ENCODE measurements around the gene PHACTR3. TPM values are rescaled to one million over a fixed set of nuclear protein-coding genes. Genes with fewer than 3 reads are reported as not detected.

Gene PHACTR3
- polyA plus RNA-seq, 1 experiment: not detected

DNA sequence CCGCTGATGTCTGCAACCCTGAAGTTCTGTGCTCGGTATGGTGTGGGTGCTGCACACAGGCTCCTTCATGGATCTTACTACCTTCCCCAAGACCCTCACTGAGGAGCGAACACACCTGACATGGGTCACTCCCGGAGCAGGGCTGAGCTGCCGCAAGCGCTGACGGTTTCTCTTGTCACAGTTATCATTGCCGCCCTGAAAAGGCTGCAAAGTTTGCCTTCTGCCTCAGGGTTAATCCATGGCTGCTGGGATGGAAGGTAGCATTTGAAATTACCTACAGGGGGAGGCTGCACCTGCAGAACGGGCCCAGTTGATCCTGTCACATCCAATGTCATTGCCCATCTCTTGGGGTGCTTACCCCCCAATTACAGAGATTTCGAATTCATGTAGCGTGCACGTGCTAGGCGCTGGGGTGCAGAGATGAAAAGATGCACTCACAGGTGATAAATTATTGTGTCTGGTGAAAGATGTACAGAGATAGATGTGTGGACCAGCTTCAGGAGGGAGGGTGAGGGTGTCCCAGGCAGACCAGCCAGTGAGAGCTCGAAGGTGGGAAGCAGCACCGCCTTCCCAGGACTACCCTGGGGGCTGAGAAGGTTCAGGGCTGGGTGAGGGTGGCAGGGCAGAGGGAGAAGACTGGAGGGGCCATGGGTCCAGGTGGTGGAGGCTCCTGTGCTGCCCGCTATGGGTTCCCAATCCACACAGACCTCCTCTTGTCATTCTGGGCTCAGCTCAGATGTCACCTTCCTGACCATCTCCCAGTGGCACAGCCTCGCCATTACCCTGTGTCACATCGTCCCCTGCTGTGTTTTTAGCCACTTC lies 209.0 kb downstream of the PHACTR3 start:
- TF ChIP-seq, protein P1, sequence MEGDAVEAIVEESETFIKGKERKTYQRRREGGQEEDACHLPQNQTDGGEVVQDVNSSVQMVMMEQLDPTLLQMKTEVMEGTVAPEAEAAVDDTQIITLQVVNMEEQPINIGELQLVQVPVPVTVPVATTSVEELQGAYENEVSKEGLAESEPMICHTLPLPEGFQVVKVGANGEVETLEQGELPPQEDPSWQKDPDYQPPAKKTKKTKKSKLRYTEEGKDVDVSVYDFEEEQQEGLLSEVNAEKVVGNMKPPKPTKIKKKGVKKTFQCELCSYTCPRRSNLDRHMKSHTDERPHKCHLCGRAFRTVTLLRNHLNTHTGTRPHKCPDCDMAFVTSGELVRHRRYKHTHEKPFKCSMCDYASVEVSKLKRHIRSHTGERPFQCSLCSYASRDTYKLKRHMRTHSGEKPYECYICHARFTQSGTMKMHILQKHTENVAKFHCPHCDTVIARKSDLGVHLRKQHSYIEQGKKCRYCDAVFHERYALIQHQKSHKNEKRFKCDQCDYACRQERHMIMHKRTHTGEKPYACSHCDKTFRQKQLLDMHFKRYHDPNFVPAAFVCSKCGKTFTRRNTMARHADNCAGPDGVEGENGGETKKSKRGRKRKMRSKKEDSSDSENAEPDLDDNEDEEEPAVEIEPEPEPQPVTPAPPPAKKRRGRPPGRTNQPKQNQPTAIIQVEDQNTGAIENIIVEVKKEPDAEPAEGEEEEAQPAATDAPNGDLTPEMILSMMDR (IDR thresholded peaks at IDR 0.05; ENCODE audit: low read depth, low read length): no peak
- Histone ChIP-seq H3K9me3 (ENCODE audit: control insufficient read depth, insufficient read depth, low read length) (peaks cover 26% of the 10 kb centered on the region), H3K4me3 (ENCODE audit: low read depth, low read length) (no peak overlapping the region), H3K27me3 (ENCODE audit: control insufficient read depth, insufficient read depth, low read length) (no peaks in the 10 kb centered on the region), H3K27ac (ENCODE audit: low read depth, low read length) (no peak overlapping the region)
- POLR2A ChIA-PET: no interaction called here
- no peak for DNase-seq (ENCODE audit: low read depth, low spot score)
- CTCF ChIA-PET: no interaction called here

DNA sequence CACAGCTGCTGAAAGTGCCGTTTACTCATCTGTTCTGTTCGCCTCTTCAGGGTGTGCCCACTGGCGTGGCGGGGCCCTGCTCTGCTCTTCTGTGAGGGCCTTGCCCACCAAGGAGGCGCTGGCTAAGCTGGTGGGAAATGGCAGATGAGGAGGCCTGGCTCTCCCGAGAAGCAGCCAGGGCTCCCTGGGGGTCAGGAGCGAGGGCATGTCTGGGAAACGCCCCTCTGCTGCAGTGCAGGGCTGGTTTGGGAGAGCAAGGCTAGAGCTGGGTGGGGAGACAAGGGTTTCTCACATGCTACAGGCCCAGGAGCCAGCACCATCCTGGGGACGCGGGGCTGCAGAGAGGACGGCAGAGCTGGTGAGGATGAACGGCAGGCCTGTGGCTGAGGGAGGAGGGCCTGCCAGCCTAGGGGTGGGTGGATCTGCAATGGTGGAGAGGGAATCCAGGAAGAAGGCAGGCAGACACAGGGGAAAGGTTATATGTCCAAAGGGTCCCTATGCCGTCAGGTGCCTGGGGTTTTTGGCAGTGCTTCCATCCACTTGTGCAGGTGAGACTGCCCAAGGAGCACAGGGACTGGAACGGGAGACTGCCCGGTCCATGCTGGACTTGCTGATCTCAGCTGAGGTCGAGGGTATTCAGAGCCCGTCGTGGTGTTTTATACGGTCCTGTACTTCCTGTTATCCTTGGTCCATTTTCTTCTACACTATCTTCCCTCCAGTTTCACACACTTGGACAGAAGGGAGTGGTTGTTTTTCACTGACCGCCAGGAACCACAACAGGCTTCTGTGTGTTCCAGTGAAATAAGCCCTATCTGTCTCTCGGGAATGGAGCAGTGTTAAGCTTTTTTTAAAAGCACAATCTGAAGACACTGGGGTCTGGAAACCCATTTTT lies 209.9 kb downstream of the PHACTR3 start:
- POLR2A ChIA-PET: no interaction called here
- peaks cover 17% of the 10 kb centered on the region; the same call in 1 of the 2 replicates for H3K9me3 ChIP-seq (ENCODE audit: control insufficient read depth, insufficient read depth, low read length)
- TF ChIP-seq, protein P1 (IDR thresholded peaks at IDR 0.05; ENCODE audit: low read depth, low read length): no peak
- H3K4me3 ChIP-seq (ENCODE audit: low read depth, low read length): no peak overlapping the region
- DNase-seq (ENCODE audit: low read depth, low spot score): no peak
- H3K27me3 ChIP-seq (ENCODE audit: control insufficient read depth, insufficient read depth, low read length): no peaks in the 10 kb centered on the region
- H3K27ac ChIP-seq (ENCODE audit: low read depth, low read length): no peak overlapping the region
- CTCF ChIA-PET: no interaction called here

DNA sequence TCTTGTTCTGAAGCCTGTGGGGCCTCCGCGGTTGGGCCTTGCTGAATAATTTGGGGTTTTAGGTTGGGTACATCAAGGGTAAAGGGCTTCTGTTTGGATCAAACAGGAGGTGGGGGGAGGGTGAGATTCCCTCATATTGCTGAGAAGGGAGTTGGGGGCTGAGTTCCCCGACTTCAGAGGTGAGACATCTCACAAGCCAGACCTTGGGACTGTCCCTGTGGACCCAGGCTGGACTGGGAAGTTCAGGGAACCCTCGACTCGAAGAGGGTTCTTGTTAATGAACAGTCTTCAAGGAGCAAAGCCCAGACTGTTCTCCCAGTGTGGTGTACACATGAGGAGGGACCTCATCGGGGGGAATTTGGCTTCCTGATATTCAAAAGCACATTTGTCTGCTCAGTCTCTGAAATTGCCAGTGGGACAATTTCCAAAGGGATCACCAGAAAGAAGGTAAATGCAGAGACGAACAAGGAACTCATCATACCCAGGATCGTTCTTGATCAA lies 210.6 kb downstream of the PHACTR3 start:
- POLR2A ChIA-PET: no interaction called here
- DNase-seq (ENCODE audit: low read depth, low spot score): no peak
- TF ChIP-seq, protein P1 (IDR thresholded peaks at IDR 0.05; ENCODE audit: low read depth, low read length): no peak
- Histone ChIP-seq H3K27ac (ENCODE audit: low read depth, low read length) (no peak overlapping the region), H3K27me3 (ENCODE audit: control insufficient read depth, insufficient read depth, low read length) (no peaks in the 10 kb centered on the region), H3K4me3 (ENCODE audit: low read depth, low read length) (no peak overlapping the region), H3K9me3 (ENCODE audit: control insufficient read depth, insufficient read depth, low read length) (peaks cover 24% of the 10 kb centered on the region; the same call in 1 of the 2 replicates)
- CTCF ChIA-PET: no interaction called here

DNA sequence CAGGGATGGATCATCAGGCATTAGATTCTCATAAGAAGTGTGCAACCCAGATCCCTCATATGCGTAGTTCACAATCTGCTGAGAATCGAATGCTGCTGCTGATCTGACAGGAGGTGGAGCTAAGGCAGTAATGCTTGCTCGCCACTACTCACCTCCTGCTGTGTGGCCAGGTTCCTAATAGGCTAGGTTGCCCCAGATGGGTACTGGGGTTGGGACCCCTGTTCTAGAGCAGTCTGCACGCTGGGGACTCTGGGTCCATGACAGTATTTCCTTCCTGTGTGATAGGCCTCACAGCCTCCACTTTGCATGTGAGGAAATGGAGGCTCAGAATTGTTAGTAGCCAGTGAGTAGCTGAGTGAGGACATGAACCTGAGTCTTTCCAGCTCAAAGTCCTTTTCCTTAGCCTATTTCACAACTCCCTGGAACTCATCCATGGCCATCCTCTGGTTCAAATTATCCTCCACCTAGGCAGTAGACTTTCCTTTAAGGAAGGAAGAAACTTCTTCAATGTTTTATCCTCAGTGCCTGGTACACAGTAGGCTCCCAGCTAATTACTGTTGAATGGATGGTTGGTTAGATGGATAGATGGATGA lies 211.9 kb downstream of the PHACTR3 start:
- Histone ChIP-seq H3K27me3 (ENCODE audit: control insufficient read depth, insufficient read depth, low read length) (no peaks in the 10 kb centered on the region), H3K4me3 (ENCODE audit: low read depth, low read length) (no peak overlapping the region), H3K9me3 (ENCODE audit: control insufficient read depth, insufficient read depth, low read length) (peaks cover 27% of the 10 kb centered on the region; the same call in 1 of the 2 replicates), H3K27ac (ENCODE audit: low read depth, low read length) (no peak overlapping the region)
- TF ChIP-seq, protein P1 (IDR thresholded peaks at IDR 0.05; ENCODE audit: low read depth, low read length): no peak
- ChIA-PET CTCF (interaction anchor here (0.6 kb wide), 1 partner anchor 1413 kb away, joined by 3 read pairs; no protein-coding TSS in a partner anchor), POLR2A (no interaction called here)
- no peak for DNase-seq (ENCODE audit: low read depth, low spot score)

Data from AG04450 (cell line).